GM18951 (cell line): ENCODE results near the gene FBXO10.
"Not testable (repeated sequence)": the region's sequence is repeated elsewhere in the genome, so short reads cannot be mapped to it uniquely, and the experiment has no call there.

Experiments used
- POLR2A ChIP-seq: IDR thresholded peaks from 4 replicates; pipeline ENCODE4 v1.6.1; 2011; ENCODE audit warnings: mild to moderate bottlenecking; ENCODE audit not compliant: insufficient read length, insufficient read depth; ENCODE audit errors: extremely low read depth
- in situ Hi-C: fragments of 300-500 bp; cut with MboI; formaldehyde crosslinking; loops from one replicate; pipeline ENCODE4 v1.12.0; 2022; ENCODE audit warnings: low sequenced_read_pairs, mixed read lengths, inconsistent platforms; ENCODE audit not compliant: unreplicated experiment

Gene FBXO10

DNA sequence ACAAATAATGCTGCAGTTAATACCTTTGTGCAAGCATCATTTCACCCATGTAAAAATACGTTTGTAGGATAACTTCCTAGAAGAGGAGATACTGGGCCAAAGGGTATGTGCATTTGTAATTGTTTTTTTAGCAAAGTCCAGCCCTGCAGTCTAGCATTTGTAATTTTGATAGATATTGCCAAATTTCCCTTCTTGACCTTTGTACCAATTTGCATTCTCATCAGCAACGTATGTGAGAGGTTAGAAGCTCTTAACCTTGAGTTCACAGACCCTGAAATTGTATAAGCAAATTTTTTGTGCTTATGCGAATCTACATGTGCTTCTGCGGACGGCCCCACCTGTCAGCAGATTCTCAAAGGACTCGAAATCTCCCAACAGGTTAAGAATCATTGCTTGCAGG lies 34.8 kb upstream of the FBXO10 start:
- in situ Hi-C loops = no loop called here
- no peak for TF ChIP-seq POLR2A

DNA sequence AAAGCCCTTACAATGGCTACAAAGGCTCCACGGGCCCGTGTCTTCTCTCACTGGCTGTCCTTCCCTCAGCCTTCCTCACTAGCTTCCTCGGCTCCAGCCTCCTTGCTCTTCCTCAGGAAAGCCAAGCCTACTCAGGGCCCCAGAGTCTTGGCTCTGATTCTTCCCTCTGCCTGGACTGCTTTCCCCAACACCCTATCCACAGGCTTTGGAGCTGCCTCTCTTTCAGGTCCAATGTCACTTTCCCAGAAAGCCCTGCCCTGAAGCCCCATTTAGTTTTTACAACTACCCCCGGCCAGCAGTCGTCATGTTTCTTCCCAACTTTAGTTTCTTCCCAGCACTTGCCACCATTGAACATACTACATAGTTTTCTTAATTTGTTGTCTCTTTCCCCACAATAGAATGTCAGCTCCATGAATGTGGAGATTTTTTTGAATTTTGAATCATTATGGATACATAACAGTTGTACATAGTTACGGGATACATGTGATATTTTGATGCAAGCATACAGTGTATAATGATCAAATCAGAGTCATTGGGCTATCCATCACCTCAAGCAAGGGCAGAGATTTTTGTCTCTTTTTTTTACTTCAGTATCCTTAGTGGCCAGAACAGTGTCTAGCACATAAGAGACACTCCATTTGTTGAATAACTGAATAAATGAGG lies 33.7 kb upstream of the FBXO10 start:
- in situ Hi-C loops = no loop called here
- no peak for TF ChIP-seq POLR2A

DNA sequence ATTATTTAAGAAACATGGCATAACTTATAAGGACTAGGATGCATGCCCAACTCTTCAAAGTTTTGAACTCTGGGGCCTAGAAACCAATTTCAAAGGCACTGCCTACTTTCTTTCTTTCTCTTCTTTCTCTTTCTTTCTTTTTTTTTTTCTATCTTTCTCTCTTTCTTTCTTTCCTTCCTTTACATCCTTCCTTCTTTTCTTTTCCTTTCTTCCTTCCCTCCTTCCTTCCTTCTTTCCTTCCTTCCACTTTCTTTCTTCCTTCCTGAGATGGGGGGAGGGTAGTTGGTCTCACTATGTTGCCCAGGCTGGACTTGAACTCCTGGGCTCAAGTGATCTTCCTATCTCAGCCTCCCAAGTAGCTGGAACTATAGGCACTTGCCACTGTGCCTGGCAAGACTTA lies 32.1 kb upstream of the FBXO10 start:
- in situ Hi-C loops = no loop called here

DNA sequence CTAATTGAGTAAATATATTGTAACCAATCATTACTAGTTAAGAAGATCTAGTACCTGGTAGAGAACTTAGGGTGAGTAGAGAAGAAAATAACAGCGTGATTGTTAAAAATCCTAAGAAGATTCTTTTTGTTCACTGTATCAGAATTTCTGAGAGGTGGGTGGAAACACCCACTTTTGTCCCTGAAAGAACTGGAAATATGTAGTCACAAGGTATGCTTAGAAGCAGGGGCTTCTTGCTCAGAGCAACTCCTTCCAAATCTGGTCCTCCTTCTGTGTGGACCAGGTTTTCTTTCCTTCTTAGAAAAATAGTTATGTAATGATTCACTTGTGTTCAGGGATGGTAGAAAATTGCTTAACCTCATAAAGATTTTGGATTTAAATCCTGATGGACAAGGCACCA lies 28.1 kb upstream of the FBXO10 start:
- no peak for TF ChIP-seq POLR2A
- in situ Hi-C loops = no loop called here

More for the DNA sequence above, 32.1 kb upstream of the FBXO10 start:
- TF ChIP-seq POLR2A = no peak

DNA sequence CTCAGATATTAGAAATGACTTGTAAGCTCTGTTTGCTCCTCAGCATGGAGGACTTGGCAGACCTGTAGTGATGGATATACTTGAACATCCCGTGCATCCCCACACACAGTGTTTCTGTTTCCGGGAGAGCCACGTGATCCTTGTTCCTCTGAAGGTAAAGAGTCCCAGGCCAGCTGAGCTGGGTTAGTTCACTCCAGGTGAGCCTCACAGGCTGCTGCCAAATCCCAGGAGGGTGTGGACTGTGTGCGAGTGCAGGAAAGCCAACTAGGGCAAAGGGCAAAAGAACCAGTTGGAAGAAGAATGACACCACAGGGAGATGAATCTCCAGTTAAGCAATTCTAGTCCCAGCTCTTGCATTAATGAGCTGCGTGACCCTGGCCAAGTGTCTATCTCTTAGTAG lies 26.6 kb upstream of the FBXO10 start:
- in situ Hi-C loops = no loop called here
- TF ChIP-seq POLR2A = no peak

DNA sequence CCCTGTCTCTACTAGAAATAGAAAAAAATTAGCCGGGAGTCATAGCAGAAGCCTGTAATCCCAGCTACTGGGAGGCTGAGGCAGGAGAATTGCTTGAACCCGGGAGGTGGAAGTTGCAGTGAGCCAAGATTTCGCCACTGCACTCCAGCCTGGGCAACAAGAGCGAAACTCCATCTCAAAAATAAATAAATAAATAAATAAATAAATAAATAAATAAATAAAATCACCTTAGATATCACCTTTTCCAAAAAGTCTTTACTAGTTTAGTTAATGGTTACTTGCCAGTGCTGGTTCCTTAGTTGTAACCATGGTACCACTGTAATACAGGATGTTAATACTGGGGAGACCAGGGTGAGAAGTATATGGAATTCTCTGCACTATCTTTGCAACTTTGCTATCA lies 25.9 kb upstream of the FBXO10 start:
- in situ Hi-C loops = not testable (repeated sequence)

DNA sequence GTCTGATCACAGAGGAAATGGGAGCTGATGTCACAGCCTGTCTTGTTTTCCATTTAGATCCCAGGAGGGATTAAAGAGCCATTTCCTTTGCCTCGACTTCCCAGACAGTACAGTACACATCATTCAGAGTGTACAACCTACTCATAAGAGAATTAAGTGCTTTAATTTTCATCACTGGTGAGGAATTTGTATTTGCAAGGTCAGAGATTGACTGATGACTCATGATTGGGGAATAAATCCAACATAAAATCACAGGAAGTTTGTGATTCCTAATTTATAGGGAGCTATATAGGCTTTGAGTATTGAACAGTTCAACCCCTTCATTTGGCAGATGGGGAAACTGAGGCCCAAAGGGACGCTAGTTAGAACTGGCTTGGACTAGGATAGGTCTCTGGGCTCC lies 20.3 kb upstream of the FBXO10 start:
- no peak for TF ChIP-seq POLR2A
- in situ Hi-C loops = no loop called here

DNA sequence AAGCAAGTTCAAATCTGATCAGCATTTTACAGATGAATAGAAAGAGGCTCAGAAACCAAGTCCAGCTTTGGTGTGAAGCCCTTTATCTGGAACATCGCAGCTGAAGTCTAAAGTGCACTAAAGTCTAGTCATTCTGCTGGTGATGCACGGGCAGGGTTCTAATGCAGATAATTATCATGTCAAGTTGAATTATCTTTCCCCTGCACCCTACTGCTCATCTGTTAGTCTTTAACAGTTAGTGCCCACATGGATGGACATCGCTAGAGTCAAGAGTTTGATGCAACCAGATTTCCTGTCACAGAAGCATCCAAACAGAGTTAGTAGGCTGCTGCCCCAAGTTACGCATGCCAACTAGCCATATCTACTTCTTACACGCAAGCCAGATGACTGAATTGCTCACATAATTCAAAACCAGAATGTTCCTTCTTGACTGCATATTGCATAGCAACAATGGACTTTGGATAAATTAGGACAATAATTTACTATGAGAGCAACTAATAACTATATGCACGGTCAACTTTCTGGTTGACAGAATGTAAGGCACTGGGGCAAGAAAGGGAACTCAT lies 17.8 kb upstream of the FBXO10 start:
- no peak for TF ChIP-seq POLR2A

DNA sequence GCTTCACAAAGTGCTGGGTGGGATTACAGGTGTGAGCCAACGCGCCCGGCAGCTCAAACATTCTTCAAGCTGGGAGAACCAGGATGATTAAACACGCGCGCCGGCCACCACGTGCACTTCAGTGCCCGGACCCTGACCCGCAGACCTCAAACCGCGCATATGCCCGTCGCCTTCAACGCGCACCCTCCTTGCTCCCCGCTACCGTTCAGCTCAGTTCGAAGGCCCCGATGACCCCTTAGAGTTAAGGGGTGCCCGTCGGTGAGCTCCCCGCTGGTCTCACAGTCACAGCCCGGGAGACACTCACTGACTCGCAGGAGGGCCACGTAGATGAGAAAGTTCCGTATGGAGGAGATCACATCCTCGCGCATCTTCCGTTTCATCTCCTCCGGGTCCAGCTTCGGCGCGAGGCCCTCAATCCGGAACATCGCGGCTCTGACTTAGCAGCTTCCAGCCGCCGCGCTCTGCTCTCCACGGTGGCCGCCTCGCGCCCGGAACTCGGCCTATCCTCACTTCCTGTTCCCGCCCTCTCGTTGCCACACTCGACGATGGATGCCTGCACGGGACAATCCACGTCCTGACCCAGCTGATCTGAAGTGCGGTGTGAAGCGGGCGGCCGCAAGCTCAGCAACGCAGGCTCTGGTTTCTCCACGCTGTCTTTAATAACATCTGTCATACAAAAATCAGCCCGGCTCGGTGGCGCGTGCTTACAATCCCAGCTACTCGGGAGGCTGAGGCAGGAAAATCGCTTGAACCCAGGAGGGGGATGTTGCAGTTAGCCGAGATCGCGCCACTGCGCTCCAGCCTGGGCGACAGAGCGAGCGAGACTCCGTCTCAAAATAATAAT lies 16.1 kb upstream of the FBXO10 start, which contains the start of gene TOMM5:
Gene TOMM5, minus strand, starts transcription at position 490 of the 844 bp plus-strand sequence. Its CDS starts 65 bp downstream, at position 425.
- in situ Hi-C loops = no loop called here

More for the DNA sequence above, 17.8 kb upstream of the FBXO10 start:
- in situ Hi-C loops = no loop called here

DNA sequence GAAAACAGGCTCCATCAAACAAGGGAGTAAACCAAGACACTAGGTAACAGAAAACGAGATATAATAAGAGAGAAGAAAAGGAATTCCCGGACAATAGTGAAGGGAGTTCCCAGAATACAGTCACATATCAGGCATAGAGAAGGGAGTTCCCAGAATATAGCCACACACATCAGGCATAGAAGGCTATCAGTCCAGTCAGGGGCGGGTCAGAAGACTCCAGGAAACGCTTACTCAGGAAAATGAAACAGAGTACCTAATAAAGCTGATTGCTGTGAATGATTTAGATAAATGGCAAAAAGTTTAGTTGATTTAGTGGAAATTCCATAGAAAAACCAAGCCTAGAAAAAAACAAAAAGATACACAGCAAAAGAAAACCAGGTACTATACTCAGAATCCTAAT lies 11.3 kb upstream of the FBXO10 start:
- in situ Hi-C loops = no loop called here
- no peak for TF ChIP-seq POLR2A

More for the DNA sequence above, 16.1 kb upstream of the FBXO10 start, which contains the start of gene TOMM5:
- peak; percentile 95 for TF ChIP-seq POLR2A

DNA sequence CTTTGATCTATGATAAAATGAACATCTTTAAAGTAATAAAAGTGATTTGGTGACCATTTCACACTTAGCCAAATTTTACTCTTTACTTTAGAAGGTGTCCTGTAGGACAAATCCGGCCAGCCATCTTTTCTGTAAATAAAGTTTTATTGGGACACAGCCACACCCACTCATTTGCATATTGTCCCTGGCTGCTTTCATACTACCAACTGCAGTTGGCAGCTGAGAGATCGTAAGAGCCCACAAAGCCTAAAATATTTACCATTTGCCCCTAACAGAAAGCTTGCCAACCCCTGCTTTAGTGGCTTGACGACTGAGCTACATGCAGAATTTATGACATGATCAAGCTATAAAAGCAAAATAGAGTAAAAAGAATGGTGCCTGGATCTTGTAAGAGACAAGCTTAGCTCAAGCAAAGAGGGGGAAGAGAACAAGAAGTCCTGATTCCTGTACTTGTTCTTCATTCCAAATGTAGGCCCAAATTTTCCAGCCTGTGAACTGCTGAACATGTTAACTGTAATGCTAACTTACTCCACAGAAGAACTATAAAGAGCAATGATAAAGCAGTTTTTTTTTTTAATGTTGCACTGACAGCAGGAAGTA lies 7.4 kb upstream of the FBXO10 start:
- no peak for TF ChIP-seq POLR2A
- in situ Hi-C loops = no loop called here

DNA sequence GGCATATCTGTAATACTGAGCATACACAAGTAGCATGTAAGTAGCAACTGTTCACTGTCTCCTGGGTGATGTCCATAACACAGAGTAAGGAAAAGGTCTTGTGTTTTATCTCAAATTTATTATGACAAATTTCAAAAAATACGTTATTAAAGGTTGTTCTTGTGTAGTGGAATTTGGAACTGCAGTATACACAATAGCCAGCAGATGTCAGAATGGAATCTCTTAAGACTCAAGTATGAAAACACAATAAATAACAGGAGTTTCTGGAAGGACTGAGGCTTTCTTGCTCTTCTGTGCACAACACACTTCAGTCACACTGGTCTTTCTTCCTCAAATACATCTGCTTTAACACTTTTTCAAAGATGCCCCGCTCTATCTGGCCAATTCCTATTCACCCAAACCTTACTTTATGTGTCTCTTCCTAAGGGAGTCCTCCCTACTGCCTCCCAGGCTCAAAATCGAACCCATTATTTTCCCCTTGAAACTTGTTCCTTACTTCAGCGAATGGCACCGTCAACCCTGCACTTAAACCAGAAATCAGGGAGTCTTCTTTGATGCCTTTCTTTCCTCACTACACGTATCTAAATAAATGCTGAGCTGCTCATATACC lies 6.5 kb upstream of the FBXO10 start:
- in situ Hi-C loops = no loop called here
- TF ChIP-seq POLR2A = no peak

DNA sequence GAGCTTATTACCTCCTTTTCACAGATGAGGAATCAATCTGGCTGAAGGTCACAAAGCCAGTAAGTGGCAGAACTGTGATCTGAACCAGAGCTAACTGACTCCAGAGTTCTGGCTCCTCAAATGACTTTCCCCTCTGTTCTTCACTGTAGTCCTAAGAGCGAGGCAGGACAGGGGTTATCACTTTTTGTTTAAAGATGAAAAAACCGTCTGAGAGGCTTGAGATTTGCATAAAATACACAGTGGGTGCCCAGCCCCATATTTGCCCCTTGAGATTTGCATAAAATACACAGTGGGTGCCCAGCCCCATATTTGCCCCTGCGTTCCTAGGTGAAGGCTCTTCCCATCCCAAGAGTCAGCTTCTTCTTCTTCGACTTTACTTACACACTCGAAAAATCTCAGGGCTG lies 667 bp downstream of the FBXO10 start:
- TF ChIP-seq POLR2A = no peak
- in situ Hi-C loops = no loop called here
